IPS-18c (cell line): ENCODE measurements around the gene PIP4K2A.

Experiments used
- H3K4me3 ChIP-seq: 2 replicates; pipeline ENCODE4 v1.7.0; 2013; ENCODE audit warnings: low read depth, mild to moderate bottlenecking, low read length, moderate library complexity; ENCODE audit not compliant: insufficient read depth
- H3K9me3 ChIP-seq: one replicate; pipeline ENCODE4 v1.6.1; 2013; ENCODE audit warnings: mild to moderate bottlenecking, low read length, moderate library complexity; ENCODE audit not compliant: control insufficient read depth, insufficient read depth

The PIP4K2A gene

DNA sequence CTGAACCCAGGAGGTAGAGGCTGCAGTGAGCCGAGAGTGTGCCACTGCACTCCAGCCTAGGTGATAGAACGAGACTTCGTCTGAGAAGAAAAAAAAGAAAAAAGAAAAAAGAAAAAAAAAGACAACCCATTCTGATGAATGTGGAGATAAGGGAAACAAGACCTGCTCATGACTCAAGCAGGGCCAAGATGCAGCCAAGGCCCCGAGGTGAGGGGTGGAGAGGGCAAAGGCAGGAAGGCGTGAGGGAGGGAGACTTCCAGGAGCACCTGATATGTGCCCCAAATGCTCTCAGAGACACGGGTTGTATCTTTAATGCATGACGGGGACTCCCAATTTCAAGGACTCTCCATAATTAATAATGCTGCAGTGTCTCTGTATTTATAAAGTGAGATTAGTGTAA lies 134.6 kb downstream of the PIP4K2A start:
- H3K9me3 ChIP-seq: peaks cover 2% of the 10 kb centered on the region
- H3K4me3 ChIP-seq: no peak overlapping the region

GRCh38 chr10:22573820-22574569 lies 140.4 kb downstream of the PIP4K2A start:
- H3K9me3 ChIP-seq: peaks cover 2% of the 10 kb centered on the region
- no peak overlapping the region for H3K4me3 ChIP-seq

DNA sequence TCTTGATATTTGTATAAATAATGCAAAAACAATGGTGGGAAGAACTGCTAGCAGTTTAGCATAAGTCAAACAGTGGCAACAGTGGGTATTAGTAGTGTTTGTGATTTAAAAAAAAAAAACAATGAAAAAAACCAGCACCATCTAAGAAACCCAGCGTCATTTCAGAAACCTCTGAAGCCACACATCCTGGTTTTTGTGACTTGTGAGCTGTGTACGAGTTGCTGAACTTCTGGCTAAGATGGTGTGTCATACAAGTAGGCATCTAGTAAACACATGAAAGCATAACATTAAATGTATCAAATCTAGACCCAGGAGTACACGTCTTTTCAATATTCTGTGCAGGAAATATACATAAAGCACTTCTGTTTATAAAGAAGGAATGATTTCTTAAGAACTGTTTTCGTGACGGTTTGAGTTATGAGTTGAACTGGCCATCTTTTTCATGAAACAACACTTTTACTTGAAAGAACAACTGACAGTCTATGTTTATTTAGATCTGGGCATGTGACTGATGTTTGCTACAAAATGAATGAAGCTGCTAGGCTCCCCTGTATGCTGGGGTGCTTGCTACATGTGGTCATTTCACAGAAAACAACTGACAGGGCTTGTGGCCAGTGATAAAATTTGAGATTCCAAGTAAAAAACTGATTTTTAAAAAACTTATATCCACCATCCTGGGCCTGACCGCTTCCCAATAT lies 143.5 kb downstream of the PIP4K2A start:
- Histone ChIP-seq H3K9me3 (no peaks in the 10 kb centered on the region), H3K4me3 (no peak overlapping the region)

DNA sequence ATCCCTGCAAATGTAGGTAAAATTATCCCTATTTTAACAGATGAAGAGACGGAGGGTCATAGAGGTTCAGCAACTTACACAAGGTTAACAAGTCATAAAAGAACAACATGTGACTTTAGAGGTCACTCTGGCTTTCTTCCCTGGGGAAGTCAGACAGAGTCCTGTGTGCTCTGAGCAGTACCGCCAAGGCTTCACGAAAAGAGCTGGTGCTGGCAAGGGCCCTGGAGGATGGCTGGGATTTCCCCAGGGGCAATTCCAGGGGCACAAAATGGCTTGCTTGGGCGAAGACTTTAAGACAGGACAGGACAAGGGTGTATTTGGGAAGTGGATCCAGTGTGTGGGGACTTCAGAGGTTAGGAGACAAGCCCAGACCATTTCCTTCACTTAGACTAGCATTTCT lies 144.1 kb downstream of the PIP4K2A start:
- no peak overlapping the region for H3K4me3 ChIP-seq
- H3K9me3 ChIP-seq: no peaks in the 10 kb centered on the region

GRCh38 chr10:22568928-22569327 lies 145.4 kb downstream of the PIP4K2A start:
- H3K4me3 ChIP-seq: no peak overlapping the region
- H3K9me3 ChIP-seq: no peaks in the 10 kb centered on the region

DNA sequence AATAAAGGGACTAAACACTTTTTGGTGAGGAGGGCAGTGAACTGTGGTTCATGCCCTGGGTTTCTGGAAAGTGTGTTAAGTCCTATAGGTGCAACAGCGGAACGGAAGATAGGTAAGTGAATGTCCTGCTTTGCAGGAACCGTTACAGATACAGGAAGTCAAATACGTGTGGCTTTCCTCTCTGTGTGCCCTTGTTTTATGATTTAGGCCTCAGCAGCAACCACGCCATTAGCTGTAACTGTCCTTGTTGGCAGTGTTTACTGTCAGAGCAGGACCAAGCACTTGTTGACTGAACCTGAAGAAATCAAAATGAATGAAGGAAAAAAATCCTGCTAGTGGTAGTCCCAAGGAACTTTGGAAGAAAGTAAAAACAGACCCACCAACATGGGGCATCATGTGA lies 150.3 kb downstream of the PIP4K2A start:
- Histone ChIP-seq H3K4me3 (no peak overlapping the region), H3K9me3 (no peaks in the 10 kb centered on the region)

DNA sequence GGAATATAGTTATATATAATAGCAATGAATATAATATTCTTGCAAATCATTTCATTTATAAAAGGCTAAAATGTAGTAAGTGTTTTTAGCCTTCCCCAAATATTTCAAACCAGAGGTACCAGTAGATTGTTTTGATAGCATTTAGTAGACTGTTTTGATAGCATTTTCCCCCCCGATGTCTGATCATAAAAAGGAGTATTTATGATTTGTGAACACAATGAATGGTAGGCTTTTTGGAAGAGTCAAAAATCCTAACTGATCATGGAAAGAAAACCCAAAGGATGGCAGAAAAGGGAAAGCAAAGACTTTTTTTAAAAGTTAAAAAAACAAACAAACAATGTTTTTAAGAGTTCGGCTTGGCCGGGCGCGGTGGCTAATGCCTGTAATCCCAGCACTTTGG lies 152.5 kb downstream of the PIP4K2A start:
- no peak overlapping the region for H3K4me3 ChIP-seq
- no peaks in the 10 kb centered on the region for H3K9me3 ChIP-seq

DNA sequence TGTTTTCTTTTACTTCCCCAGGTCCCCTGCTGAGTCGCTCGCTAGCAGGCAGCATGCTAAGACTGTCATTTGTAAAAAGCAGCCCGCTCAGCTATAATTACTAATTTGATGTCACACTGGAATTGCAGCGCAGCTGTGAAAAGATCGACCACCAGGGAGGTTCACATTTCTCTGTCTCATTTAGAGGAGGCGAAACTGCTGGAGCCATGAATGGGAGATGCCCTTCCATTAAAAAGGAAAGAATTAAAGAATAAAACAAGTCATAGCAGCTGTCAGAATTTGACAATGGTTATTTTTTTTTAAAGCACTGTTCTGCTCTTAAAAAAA lies 153.5 kb downstream of the PIP4K2A start:
- Histone ChIP-seq H3K9me3 (no peaks in the 10 kb centered on the region), H3K4me3 (no peak overlapping the region)

DNA sequence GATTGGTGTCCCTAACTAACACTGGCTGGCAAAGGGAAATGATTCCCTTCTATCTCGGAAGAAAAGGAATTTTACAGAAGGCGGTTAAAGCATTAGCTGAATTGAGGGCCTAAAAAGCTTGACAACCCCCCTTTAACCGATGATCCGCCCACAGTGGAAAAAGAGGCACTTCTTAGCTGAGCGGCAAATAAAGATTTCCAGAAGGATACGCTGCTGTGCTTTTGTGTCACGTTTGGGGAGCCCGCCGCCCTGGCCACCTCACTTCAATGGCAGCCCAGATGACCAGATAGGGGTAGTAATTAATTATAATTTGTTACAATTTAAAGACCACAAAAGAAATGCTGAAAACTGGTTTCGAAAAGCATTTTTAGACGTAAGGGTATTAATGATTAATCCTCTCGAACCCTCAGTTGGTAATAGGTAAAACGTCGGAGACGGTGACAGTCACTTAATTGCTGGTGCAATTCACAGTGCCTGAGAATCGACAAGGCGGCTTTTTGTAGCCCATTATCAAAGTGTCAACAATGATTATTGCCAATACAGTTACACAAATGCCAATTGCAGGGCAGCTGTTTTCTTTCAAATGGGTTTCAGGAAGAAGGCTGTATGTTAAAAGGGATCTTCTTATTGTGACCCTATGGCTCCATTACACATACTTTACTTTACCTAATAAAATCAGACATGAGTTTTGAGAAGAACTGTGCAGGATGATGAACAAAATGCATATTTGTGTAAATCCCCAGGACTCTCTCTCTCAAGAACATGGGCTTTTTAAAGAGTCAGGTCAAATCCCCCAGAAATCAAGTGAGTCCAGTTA lies 154.1 kb downstream of the PIP4K2A start:
- H3K4me3 ChIP-seq: no peak overlapping the region
- no peaks in the 10 kb centered on the region for H3K9me3 ChIP-seq

DNA sequence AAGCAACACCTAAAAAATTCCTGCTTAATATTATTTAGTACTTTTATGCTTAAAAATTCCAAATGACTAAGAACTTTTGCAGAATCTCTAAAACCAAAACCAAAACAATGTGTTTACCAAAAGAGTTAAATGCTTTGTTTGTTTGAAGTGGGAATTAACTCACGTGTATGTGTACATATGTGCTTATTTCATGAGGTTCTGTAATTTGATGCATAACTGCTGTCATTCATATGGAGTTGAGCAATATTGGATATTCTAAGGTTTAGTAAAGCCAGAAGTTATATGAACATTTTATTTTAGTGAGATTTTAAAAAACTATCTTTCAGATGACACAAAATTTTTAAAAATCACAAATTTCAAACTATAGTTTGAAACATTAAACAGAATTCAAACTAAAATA lies 157.1 kb downstream of the PIP4K2A start:
- Histone ChIP-seq H3K9me3 (no peaks in the 10 kb centered on the region), H3K4me3 (no peak overlapping the region)

DNA sequence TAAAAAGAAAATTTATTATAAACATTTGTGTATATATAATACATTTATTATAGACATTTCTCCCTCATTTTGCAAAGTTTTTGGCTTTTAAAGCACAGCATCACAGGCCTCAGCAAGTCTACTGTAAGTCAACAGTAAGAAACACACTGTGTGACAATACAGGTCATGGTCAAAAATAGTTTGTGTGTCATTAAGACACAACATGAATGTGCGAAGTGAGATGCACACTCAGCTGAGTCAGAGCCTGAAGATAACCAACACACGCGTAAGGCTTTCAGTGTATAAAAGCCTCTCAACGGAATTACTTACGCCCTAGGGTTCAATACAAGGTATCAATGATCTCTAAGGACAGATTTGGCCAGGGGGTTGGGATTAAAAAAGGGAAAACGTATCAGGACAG lies 157.6 kb downstream of the PIP4K2A start:
- no peaks in the 10 kb centered on the region for H3K9me3 ChIP-seq
- no peak overlapping the region for H3K4me3 ChIP-seq

GRCh38 chr10:22554461-22555182 lies 159.8 kb downstream of the PIP4K2A start:
- no peaks in the 10 kb centered on the region for H3K9me3 ChIP-seq
- no peak overlapping the region for H3K4me3 ChIP-seq

DNA sequence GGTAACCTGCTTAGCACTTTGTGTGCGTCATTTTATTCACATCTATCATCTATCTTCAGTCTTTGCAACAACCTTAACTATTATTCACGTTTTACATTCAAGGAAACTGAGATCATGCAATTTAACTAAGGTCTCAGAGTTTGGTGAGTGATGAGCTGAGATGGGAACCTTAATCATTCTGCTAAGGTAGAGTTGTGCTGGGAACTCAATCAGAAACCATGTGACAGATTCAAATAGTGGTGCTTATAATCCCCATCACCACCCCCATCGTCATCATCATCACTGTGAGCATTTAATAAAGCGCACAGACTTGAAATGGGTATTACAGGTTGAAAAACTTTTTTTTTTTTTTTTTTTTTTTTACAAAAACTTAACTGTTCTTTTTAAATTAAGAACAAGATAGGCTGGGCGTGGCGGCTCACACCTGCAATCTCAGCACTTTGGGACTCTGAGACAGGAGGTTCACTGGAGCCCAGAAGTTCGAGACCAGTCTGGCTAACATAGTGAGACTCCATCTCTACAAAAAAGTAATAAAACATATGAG lies 160.9 kb downstream of the PIP4K2A start:
- no peak overlapping the region for H3K4me3 ChIP-seq
- no peaks in the 10 kb centered on the region for H3K9me3 ChIP-seq

- Histone ChIP-seq H3K4me3 (no peak overlapping the region), H3K9me3 (no peaks in the 10 kb centered on the region)
Observed at GRCh38 chr10:22552888-22553378, 161.4 kb downstream of the PIP4K2A start.

DNA sequence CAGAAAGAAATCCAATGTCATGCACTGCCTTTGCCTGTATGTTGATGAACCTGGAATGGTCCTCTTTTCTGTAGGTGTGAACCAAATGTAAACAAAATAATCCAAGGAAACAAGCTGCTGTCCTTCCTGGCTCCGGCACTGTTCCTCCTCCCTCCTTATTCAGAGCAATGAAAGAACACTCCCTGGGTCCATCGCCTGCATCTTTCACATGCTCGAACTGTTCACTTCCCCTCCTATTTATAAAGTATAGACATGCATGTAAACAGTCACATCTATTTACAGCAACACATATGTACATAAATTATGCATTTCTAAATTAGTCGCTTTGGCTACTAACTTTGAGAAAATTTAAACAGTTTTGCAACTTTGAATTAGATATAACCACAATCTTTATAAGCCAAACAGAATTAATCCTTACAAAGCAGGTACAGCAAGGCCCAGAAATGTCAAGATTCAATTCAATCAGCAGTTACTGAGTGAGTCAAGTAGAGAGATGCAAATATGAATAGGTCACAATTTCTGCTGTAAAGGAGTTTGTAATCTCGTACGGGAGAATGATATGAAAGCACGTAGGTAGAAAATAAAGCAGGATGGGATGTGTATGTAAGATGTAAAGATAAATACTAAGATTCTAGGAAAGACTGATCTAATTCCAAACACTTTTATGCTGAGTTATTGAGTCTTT lies 162.6 kb downstream of the PIP4K2A start:
- no peak overlapping the region for H3K4me3 ChIP-seq

DNA sequence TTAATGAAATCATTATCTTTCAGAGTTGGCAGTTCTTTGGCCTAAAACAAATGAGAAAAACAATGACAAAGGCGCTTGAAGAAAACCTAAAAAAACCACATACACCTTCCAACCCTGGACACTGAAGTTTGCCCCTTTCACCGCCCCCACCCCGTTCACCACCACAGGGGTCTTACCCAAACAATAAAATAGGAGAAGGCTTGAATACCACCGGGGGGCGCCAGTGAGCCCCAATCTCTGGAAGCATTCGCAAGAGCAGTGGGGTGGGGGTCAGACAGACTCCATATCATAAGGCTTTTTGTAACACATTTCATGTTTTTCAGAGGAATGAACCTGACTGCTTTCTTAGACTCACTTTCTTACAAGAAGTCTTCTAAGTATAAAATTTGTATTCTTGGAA lies 163.6 kb downstream of the PIP4K2A start:
- Histone ChIP-seq H3K4me3 (no peak overlapping the region), H3K9me3 (no peaks in the 10 kb centered on the region)

More for the DNA sequence above, 162.6 kb downstream of the PIP4K2A start:
- H3K9me3 ChIP-seq: no peaks in the 10 kb centered on the region

- Histone ChIP-seq H3K9me3 (no peaks in the 10 kb centered on the region), H3K4me3 (no peak overlapping the region)
Observed at GRCh38 chr10:22548344-22548743, 166.0 kb downstream of the PIP4K2A start.
